ENCODE data around the gene MAP2K6.
A peak's percentile ranks its signal among the peaks of the same experiment; 100 is the strongest.

MAP2K6 gene

GRCh38 chr17:69535016-69535570 is 120.6 kb downstream of the MAP2K6 start:
- DNase-seq (ENCODE audit: low read depth): no peak

GRCh38 chr17:69538795-69539194 is 124.3 kb downstream of the MAP2K6 start:
- no peak for DNase-seq (ENCODE audit: low read depth)

DNA sequence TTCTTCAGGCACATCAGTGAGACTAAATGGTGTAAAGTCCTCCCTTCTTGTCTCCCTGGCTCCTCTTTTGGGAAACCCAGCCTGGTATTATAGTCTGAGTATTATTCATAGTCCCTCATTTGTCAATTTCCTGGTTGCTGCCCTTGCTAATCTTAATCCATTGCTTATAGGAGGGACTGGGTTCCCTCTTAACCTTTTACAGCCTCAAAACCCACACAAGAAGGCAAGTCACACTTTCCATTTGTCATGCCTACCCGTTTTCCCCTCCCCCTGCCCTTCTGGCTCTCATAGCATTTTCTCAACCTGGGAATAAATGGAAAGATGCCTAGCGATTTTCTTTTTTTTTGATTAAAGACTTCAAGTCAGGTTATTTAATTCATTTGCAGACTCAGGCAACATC is 124.8 kb downstream of the MAP2K6 start:
- DNase-seq (ENCODE audit: low read depth): no peak

DNA sequence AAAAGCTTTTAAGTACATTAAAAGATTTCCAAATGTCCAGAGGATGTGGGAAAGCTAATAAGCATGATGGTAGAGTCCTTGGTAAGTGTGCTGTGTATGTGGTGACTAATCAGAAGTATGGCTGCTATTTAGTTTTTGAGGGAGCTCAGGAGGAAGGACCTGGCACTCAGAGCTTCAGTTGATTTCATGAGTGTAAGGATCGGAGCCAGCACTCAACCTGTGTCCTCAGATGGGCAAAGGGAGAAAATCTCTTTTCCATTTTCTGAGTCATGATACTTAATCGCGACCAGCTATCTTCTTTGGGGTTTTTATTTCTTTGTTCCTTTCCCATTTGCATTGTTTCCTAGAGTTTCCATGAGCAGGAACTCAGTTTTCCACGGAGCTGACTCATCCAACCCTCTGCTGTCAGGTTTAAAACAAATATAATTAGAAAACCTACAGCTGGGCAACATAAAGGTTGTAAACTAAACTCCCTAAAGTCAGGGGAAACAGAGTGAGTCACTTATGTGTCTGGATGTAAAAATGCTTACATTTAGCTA is 125.4 kb downstream of the MAP2K6 start:
- DNase-seq (ENCODE audit: low read depth): no peak

DNA sequence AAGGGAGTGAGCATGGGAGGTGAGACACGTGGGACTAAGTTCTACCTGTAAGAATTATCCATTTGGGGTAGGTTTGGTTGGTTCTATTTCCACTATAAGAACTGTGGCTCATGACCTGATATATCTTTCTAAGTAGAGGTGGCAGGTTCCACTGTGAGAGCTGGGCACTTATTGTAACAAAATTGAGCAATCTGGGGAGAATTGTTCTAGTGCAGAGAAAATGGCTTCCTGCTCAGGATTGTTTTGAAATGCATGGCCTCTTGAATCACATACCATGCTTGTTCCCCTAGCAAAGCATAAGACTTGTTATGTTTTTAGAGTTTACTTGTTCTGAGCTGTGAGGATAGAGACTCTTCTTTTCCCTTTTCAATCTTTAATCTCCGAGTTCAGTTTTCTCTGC is 125.9 kb downstream of the MAP2K6 start:
- DNase-seq (ENCODE audit: low read depth): no peak

DNA sequence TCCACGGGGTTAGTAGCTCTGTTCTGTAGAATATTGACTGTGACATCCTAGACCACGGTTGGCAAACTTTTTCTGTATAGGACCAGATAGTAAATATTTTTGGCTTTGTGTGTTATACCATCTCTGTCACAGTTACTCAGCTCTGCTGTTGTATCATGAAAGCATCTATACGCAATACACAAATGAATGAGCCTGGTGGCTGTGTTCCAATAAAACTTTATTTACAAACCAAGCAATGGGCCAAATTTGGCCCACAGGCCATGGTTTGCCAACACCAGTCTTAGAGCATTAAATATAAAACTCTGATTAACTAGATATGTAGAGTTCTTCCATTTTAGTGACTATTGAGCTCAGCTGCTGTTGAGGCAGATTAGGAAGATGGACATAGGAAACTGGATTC is 132.7 kb downstream of the MAP2K6 start:
- no peak for DNase-seq (ENCODE audit: low read depth)

GRCh38 chr17:69547947-69548346 is 133.4 kb downstream of the MAP2K6 start:
- no peak for DNase-seq (ENCODE audit: low read depth)

GRCh38 chr17:69551212-69552010 is 136.9 kb downstream of the MAP2K6 start:
- DNase-seq (ENCODE audit: low read depth): no peak

GRCh38 chr17:69552986-69553667 is 138.6 kb downstream of the MAP2K6 start:
- DNase-seq (ENCODE audit: low read depth): no peak

- no peak for DNase-seq (ENCODE audit: low read depth)
These were observed 140.6 kb downstream of the MAP2K6 start for GRCh38 chr17:69555056-69555455.

GRCh38 chr17:69557339-69557738 is 142.8 kb downstream of the MAP2K6 start:
- DNase-seq (ENCODE audit: low read depth): no peak

- DNase-seq (ENCODE audit: low read depth): no peak
These were observed 144.3 kb downstream of the MAP2K6 start for GRCh38 chr17:69558796-69559195.

GRCh38 chr17:69560987-69561441 is 146.5 kb downstream of the MAP2K6 start:
- no peak for DNase-seq (ENCODE audit: low read depth)

DNA sequence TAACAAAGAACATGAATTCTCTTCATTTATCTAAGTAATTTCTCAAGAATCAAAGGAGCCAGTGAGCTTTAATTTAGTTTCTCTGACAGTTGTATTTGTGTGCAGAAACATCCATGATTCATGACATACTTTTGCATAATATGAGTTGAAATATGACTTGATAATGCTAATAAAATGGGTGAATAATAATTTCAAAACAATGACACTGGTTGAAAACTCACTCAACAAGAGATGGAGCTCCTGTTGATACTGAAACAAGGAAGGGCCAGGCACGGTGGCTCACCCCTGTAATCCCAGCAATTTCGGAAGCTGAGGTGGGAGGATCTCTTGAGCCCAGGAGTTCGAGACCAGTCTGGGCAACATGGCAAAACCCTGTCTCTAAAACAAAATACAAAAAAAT is 147.0 kb downstream of the MAP2K6 start:
- DNase-seq (ENCODE audit: low read depth): no peak

DNA sequence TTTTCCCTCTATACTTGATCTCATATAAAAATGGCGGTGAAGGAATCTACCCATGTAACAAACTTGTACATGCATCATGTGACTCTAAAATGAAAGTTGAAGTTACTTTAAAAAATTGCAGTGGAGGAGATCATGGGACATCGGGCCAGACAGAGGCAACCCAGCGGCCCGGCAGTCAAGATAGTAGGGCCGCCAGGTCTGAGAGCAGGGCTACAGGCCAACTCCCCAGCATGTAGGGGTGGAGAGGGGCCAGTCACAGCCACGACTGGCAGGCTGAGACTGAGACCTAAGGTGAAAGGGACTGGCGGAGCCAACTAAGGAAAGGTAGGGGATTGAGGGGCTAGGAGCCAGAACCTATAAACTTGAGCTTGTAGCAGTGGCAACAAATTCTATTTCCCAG is 150.9 kb downstream of the MAP2K6 start:
- DNase-seq (ENCODE audit: low read depth): no peak

- DNase-seq (ENCODE audit: low read depth): no peak
These were observed 152.6 kb downstream of the MAP2K6 start for GRCh38 chr17:69567130-69567529.

DNA sequence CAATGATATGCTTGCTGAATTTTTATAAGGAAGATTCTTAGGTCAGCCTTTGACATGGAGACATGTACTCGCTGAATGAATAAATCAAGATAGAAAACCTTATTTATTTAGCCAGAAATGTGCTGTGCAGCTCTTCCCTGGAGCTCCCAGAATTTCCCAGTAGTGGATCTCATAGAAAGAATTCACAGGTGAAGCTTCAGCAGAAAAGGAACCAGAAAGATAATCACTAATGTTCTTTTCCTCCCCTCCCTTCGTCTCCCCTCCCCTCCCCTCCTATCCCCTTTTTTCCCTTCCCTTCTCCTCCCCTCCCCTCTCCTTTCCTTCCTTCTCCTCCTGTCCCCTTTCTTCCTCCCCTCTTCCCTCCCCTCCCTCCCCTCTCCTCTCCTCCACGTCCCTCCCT is 158.2 kb downstream of the MAP2K6 start:
- DNase-seq (ENCODE audit: low read depth): no peak

DNA sequence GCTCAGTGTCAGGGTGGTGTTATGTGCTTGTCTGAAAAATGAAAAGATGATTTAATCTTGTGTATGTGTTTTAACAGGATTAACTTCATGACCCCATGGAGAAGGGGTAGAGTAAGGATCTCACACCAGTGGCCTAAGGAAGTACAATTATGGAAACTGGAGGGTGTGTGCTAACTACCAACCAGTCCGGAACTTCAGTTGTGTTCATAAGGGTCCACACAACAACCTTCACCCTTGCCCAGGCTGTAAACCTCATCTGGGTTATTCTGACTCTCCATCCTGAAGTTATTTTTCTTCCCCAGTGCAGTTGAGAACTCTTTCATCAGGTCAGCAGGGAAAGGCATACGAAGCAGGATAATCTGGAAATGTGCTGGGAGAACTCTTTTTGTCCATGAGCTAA is 158.9 kb downstream of the MAP2K6 start:
- DNase-seq (ENCODE audit: low read depth): no peak

DNA sequence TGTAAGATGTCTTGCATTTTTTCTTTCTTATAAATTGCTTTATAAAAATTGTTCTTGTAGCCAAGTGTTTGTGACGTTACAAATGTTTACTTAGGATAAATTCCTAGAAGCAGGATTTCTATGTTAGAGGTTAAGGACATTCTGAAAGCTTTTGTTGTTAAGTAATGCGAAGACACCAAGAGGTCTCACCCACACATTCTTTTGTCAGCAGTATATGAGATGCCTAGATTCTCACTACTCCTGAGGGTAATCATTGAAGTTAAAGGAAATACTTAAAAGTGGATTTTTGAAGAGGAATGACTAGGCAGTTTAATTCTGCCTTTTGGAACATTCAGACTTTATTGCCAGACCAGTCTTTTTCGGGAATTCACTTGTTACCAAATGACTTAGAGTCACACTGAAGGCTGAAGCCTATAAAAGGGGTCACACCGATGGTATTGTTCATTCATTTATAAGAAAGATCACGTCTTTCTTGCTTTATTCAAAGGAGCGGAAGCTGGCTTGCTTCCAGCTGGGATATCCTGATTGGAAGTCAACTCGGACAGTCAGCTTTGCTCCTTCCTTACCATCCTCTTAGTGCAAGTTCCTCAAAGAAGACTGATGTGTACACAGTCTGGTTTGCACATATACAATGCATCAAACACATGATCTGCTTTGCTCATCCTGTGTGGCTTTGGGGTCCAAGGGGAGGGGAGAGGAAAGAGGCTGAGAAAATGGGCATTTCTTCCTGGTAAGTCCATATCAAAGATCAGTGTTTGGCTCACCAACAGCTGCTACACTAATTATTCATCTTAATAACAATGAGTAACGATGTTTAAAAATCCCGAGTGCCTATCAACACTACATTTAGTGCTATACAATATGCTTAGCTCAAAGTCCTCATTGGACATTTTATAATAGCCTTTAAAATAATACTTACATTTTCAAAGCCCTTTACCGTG is 160.0 kb downstream of the MAP2K6 start:
- no peak for DNase-seq (ENCODE audit: low read depth)

- DNase-seq (ENCODE audit: low read depth): peak; percentile 62
These were observed 160.9 kb downstream of the MAP2K6 start for GRCh38 chr17:69575346-69575761.

DNA sequence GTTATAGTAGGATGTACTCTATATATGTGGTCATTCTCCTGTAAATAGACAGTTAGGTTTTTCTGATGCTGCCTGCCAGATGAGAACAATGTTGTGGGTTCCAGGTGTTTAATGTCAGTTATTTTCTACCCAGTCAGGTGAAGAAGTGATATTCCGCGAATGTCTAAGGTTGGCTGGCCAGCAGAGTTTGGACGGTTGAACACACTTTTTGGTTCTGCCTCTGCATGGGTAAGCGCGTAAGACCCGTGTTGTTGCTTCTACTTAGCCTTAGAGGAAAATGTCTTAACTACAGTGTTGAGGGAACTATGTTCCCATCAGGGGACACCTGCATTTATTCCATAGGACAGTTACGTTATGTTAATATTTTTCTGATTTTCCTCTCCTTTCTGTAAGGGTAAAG is 162.6 kb downstream of the MAP2K6 start:
- DNase-seq (ENCODE audit: low read depth): no peak

DNA sequence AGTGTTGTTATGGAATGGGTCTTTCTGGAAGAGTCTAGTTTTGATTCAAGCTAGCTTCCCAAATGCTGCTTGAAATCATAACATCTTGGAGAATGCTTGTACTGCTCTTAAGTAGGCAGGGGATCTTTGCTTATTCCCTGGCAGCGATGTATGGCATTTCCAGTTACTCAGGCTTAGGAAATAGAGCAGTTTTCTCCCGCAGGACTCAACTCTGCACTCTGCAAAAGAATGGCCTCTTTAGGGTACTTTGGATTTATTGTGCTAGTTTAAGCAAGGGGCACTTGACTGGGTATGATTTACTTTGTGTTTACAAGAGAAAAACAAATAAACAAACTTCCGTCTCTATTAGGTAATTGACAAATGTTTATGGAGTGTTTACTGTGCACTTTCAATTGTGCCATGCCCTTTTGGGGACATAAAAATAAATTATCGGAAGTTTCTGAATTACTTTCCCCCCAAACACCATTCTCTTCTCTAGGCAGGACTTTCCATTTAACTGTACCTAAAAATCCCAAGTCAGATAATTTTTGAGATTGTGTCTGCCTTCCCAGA is 164.0 kb downstream of the MAP2K6 start:
- no peak for DNase-seq (ENCODE audit: low read depth)
